ENCODE data around the gene SYNJ1. TPM values are rescaled to one million over a fixed set of nuclear protein-coding genes. Genes with fewer than 3 reads are reported as not detected.
A peak's percentile ranks its signal among the peaks of the same experiment; 100 is the strongest.
"Not testable (repeated sequence)": the region's sequence is repeated elsewhere in the genome, so short reads cannot be mapped to it uniquely, and the experiment has no call there.

Gene SYNJ1
- total RNA-seq, 2 donors from 2014 or later: 17.3 to 17.9 TPM

DNA sequence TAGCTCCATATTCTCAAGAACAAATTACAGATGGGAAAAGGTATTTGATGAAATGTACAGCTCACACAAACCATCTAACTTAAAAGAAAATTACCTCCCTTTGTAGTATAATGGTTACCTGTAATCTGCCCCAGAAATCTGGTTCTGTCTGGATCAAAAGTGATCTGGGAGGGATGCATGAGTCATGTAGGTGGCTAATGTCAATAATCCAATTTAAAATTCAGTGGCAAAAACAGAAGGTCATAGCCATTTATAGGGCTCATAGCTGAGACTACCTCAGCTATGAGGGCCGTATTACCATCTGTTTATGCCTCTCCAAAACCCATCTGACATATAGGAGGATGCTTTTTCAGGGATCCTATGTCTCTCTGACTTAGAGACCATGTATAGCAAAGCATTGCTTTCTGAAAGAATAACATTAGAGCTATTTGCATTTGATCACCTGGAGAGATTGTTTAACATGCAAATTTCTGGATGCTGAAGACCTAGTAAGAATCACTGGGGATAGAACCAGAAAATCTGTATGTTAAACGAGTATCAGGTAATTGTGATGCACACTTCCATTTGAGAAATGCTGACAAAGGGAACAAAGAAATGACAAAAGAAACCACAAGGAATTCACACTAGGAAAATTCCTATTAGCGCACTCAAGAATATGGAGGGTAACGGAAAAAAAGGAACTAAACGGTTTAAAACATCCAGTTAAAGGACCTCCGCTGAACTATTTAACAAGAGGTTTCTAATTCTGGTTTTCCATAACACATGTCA, 26.2 kb upstream of the SYNJ1 start:
- H3K36me3 Mint-ChIP-seq (ENCODE audit: insufficient read depth in 2 of 2): peaks cover 9 to 54% of the 10 kb centered on the region in 2 donors
- peaks cover 56% of the 10 kb centered on the region for H3K4me1 Mint-ChIP-seq (ENCODE audit: low read depth)
- DNase-seq (no peak), ATAC-seq (replicated peaks in 1 of 2) (no peak)
- no peaks in the 10 kb centered on the region for H3K9me3 Mint-ChIP-seq
- H3K27me3 Mint-ChIP-seq (ENCODE audit: low read depth): no peaks in the 10 kb centered on the region
- H3K27ac Mint-ChIP-seq: peak overlapping the region; percentile 60
- H3K4me3 Mint-ChIP-seq: no peak overlapping the region

DNA sequence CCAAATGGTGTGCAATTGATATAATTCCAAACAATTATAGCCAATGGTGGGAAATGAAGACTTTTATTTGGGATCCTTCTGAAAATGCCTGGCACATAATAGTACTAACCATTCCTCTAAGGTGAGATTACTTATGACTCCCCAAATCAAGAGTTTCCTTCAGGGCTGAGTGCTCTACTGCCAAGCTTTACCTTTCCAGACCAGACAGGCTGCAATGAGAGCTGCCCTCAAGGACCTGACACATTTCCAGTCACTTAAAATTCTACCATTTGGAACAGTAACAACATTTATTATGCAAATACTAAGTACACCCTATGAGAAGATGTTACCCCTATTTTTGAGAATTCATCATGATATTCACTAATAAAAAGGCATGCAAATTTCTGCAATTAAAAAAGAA, 22.6 kb upstream of the SYNJ1 start:
- peak overlapping the region; percentile 83 for H3K27ac Mint-ChIP-seq
- no peaks in the 10 kb centered on the region for H3K9me3 Mint-ChIP-seq
- H3K36me3 Mint-ChIP-seq (ENCODE audit: insufficient read depth in 2 of 2): peaks cover 25 to 72% of the 10 kb centered on the region in 2 donors
- peaks cover 81% of the 10 kb centered on the region for H3K4me1 Mint-ChIP-seq (ENCODE audit: low read depth)
- no peaks in the 10 kb centered on the region for H3K27me3 Mint-ChIP-seq (ENCODE audit: low read depth)
- ATAC-seq (replicated peaks in 1 of 2) (peak in 1 of 2 donors; percentile 32), DNase-seq (no peak)
- peak overlapping the region in 1 of 2 donors; percentile 3 for H3K4me3 Mint-ChIP-seq

DNA sequence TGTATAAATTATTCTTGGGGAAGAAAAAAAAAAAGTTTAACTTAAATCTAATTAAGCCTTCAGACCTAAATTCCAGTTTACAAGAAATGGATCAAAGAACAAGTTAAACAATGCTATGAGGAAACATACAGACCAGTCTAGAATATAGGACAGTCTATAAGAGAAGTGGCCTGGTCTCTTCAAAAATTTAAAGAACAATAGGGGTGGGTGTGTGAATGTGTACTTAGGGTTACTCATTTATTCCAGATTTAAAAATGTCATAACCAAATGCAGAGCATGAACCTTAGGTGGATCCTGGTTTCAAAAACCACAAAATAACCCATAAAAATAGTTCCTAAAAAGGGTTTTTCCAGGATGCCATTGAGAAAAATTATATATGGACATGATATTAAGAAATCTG, 21.8 kb upstream of the SYNJ1 start:
- Mint-ChIP-seq H3K27me3 (ENCODE audit: low read depth) (no peaks in the 10 kb centered on the region), H3K27ac (peak overlapping the region; percentile 83), H3K4me3 (no peak overlapping the region), H3K9me3 (no peaks in the 10 kb centered on the region), H3K4me1 (ENCODE audit: low read depth) (peaks cover 80% of the 10 kb centered on the region), H3K36me3 (ENCODE audit: insufficient read depth in 2 of 2) (peaks cover 25 to 70% of the 10 kb centered on the region in 2 donors)
- ATAC-seq (replicated peaks in 1 of 2): no peak
- DNase-seq: no peak

DNA sequence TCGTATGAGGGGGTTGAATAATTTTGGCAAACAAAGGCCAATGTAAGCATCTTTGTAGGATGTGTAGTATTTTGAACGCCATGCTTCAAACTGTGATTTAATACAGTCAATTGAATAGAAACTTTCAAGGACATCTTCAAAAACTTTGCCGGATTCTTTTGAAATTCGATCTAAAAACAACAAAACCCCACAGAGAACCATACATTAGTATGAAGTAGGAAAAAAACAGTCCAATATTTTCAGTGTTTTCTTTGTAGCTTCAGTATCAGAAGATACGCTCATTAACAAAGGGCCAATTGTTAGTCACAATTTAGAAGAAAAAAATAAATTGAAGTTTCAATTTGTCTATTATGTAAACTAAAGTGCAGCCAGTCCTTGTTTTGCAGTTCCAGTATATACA, 20.7 kb upstream of the SYNJ1 start:
- DNase-seq (no peak), ATAC-seq (replicated peaks in 1 of 2) (no peak)
- Mint-ChIP-seq H3K9me3 (no peaks in the 10 kb centered on the region), H3K27ac (no peak overlapping the region), H3K4me1 (ENCODE audit: low read depth) (peaks cover 71% of the 10 kb centered on the region), H3K4me3 (no peak overlapping the region), H3K27me3 (ENCODE audit: low read depth) (no peaks in the 10 kb centered on the region), H3K36me3 (ENCODE audit: insufficient read depth in 2 of 2) (peaks cover 27 to 68% of the 10 kb centered on the region in 2 donors)

DNA sequence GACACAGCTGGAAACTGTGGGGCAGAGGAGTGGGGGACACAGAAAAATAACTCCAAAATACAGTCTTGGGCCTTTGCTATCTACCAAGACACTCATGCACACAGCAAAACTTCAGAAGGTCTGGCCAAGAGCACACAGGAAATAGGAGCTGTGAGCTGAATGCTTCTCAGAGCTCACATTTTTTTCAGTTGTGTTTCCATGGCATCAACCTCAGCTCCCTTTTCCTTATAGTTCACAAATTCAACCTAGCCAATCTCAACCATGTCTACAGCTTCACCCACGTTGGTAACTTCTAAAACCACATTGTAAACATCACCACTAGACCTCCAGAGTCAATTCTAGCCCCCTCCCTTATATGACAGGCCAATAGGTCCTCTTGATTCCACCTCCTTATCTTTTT, 19.6 kb upstream of the SYNJ1 start:
- no peak overlapping the region for H3K4me3 Mint-ChIP-seq
- H3K36me3 Mint-ChIP-seq (ENCODE audit: insufficient read depth in 2 of 2): peaks cover 28 to 69% of the 10 kb centered on the region in 2 donors
- H3K4me1 Mint-ChIP-seq (ENCODE audit: low read depth): peaks cover 66% of the 10 kb centered on the region
- no peaks in the 10 kb centered on the region for H3K27me3 Mint-ChIP-seq (ENCODE audit: low read depth)
- H3K27ac Mint-ChIP-seq: peak overlapping the region; percentile 6
- no peaks in the 10 kb centered on the region for H3K9me3 Mint-ChIP-seq
- ATAC-seq (replicated peaks in 1 of 2): peak in 1 of 2 donors; percentile 32
- DNase-seq: no peak

DNA sequence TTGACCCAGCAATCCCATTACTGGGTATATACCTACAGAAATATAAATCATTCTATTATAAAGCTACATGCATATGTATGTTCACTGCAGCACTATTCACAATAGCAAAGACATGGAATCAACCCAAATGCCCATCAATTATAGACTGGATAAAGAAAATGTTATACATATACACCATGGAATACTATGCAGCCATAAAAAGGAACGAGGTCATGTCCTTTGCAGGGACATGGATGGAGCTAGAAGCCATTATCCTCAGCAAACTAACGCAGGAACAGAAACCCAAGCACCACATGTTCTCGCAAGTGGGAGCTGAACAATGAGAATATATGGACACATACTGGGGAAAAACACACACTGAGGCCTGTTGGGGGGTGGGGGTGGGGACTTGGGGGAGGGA, 18.9 kb upstream of the SYNJ1 start:
- Mint-ChIP-seq H3K36me3 (ENCODE audit: insufficient read depth in 2 of 2) (peaks cover 30 to 66% of the 10 kb centered on the region in 2 donors), H3K4me1 (ENCODE audit: low read depth) (peaks cover 64% of the 10 kb centered on the region)
- not testable (repeated sequence) for H3K9me3 Mint-ChIP-seq; H3K4me3 Mint-ChIP-seq; H3K27me3 Mint-ChIP-seq (ENCODE audit: low read depth); ATAC-seq (replicated peaks in 1 of 2); H3K27ac Mint-ChIP-seq; DNase-seq

DNA sequence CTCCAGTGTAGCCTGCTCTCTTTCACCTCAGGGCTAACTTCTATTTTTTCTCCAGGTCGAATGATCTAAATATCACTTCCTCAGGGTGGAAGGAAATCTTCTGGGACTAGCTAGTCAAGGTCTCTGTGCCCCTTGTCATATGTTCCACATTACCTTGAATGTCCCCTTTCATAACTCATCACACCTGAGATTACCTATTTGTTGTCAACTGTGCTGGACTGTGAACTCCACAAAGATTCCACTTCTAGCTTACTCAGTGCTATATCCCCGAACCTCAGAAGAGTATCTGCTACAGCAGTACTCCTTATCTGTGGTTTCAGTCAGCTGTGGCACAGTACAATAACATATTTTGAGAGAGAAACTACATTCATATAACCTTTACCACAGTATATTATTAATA, 14.6 kb upstream of the SYNJ1 start:
- DNase-seq (no peak), ATAC-seq (replicated peaks in 1 of 2) (no peak)
- Mint-ChIP-seq H3K27ac (peak overlapping the region; percentile 56), H3K9me3 (no peaks in the 10 kb centered on the region), H3K4me1 (ENCODE audit: low read depth) (peaks cover 44% of the 10 kb centered on the region), H3K36me3 (ENCODE audit: insufficient read depth in 2 of 2) (peaks cover 35 to 58% of the 10 kb centered on the region in 2 donors), H3K4me3 (no peak overlapping the region), H3K27me3 (ENCODE audit: low read depth) (no peaks in the 10 kb centered on the region)

DNA sequence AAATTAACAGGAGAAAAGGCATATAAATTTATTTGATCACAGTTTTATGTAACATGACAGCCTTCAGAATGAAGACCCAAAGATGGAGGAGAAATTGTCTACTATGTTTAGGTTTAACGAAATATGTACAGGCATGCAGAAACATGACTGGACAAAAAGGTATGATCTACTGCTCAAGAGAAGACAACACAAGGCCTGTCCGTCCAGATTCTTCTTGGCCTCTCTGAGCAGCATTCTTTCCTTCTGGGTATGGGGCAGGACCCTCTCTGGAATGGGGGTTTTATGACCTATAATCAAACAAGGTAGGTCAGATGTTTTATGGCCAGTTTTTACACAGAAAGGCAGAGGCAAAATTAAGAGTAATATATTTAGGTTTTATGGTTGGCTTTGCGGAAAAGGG, 13.5 kb upstream of the SYNJ1 start:
- Mint-ChIP-seq H3K36me3 (ENCODE audit: insufficient read depth in 2 of 2) (peaks cover 29 to 49% of the 10 kb centered on the region in 2 donors), H3K4me1 (ENCODE audit: low read depth) (peaks cover 33% of the 10 kb centered on the region), H3K27ac (peak overlapping the region; percentile 52), H3K27me3 (ENCODE audit: low read depth) (no peaks in the 10 kb centered on the region), H3K4me3 (no peak overlapping the region), H3K9me3 (no peaks in the 10 kb centered on the region)
- ATAC-seq (replicated peaks in 1 of 2) (no peak), DNase-seq (no peak)

DNA sequence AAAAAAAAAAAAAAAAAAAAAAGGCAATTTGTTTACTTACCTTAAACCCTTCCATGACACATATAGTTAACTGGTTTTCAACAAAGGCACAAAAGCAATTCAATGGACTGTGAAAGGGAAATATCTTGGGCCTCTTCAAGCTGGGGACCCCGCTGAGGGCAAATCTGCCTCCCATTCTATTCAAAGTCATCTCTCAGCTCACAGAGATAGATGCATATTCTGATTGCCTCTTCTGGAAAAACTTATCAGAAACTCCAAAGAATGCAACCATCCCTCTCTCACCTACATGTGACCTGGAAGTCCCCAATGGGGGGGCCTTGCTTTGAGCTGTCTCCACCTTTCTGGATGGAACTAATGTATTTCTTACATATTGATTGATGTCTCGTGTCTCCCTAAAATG, 12.1 kb upstream of the SYNJ1 start:
- H3K4me3 Mint-ChIP-seq: no peak overlapping the region
- peaks cover 25 to 45% of the 10 kb centered on the region in 2 donors for H3K36me3 Mint-ChIP-seq (ENCODE audit: insufficient read depth in 2 of 2)
- H3K27me3 Mint-ChIP-seq (ENCODE audit: low read depth): no peaks in the 10 kb centered on the region
- peak overlapping the region; percentile 28 for H3K27ac Mint-ChIP-seq
- H3K4me1 Mint-ChIP-seq (ENCODE audit: low read depth): peaks cover 39% of the 10 kb centered on the region
- no peaks in the 10 kb centered on the region for H3K9me3 Mint-ChIP-seq
- ATAC-seq (replicated peaks in 1 of 2) (no peak), DNase-seq (no peak)

DNA sequence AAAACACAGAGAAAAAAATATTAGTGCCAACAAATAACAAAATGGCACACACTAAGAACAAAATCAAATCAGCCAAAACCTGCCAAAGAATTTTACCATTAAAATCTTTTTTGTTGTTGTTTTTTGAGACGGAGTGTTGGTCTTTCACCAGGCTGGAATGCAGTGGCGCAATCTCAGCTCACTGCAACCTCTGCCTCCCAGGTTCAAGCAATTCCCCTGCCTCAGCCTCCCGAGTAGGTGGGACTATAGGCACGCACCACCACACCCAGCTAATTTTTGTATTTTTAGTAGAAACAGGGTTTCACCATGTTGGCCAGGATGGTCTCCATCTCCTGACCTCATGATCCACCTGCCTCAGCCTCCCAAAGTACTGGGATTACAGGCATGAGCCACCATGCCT, 8.3 kb upstream of the SYNJ1 start:
- peaks cover 60% of the 10 kb centered on the region for H3K4me1 Mint-ChIP-seq (ENCODE audit: low read depth)
- peaks cover 13 to 53% of the 10 kb centered on the region in 2 donors for H3K36me3 Mint-ChIP-seq (ENCODE audit: insufficient read depth in 2 of 2)
- H3K27me3 Mint-ChIP-seq (ENCODE audit: low read depth); H3K27ac Mint-ChIP-seq; DNase-seq; ATAC-seq (replicated peaks in 1 of 2); H3K4me3 Mint-ChIP-seq; H3K9me3 Mint-ChIP-seq: not testable (repeated sequence)

DNA sequence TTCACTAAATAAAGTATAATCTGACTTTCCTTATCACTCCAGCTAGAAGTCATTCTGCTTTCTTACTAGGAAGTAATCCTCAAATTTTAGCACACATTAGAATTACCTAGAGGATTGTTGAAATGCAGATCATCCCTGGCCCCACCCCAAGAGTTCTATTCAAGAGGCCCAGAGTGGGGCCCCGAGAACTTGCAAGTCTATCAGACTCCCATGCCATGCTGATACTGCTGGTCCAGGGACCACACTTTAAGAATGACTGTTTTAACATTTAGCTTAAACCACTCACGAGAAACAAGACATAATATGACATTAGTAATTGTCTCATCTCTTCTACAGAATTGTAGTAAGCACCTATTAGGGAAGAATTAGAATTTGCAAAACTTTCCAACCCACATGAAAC, 7.7 kb upstream of the SYNJ1 start:
- Mint-ChIP-seq H3K27ac (peak overlapping the region; percentile 86), H3K27me3 (ENCODE audit: low read depth) (no peaks in the 10 kb centered on the region), H3K9me3 (peaks cover 5% of the 10 kb centered on the region in 2 donors), H3K4me1 (ENCODE audit: low read depth) (peaks cover 61% of the 10 kb centered on the region), H3K36me3 (ENCODE audit: insufficient read depth in 2 of 2) (peaks cover 11 to 47% of the 10 kb centered on the region in 2 donors), H3K4me3 (peak overlapping the region; percentile 52 to 73)
- ATAC-seq (replicated peaks in 1 of 2) (peak; percentile 64 to 68), DNase-seq (peak in 1 of 2 donors; percentile 32)

DNA sequence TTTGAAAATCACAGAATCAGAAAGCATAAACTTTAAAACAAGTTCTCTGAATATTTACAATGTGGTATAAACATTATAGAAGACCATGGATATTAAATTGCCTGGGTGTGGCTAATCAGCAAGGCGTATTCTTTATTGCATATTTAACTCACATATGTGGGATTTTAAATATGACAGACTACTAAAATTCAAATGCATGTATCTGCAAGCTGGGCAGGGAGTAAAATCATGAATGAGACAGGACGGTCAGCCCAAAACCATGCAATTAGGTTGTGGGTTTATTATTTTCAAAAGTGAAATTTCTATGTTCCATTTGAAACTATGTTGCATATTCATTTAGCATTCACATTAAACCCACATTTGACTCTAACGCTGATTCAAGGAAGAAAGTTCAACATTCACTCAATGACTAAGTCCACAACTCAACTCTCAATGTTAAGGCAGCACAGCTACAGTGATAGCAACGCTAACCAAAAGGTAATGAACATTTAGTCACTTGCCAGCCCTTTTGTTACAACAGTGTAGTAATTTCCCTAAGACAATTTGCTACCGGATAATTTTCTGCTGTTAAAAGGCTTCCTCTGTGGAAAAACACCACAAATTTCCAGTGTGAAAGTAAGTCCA, 6.3 kb upstream of the SYNJ1 start:
- peak overlapping the region; percentile 46 for H3K27ac Mint-ChIP-seq
- peak overlapping the region; percentile 22 to 31 for H3K4me3 Mint-ChIP-seq
- H3K27me3 Mint-ChIP-seq (ENCODE audit: low read depth): no peaks in the 10 kb centered on the region
- peak; percentile 80 to 85 for ATAC-seq (replicated peaks in 1 of 2)
- peaks cover 66% of the 10 kb centered on the region for H3K4me1 Mint-ChIP-seq (ENCODE audit: low read depth)
- H3K36me3 Mint-ChIP-seq (ENCODE audit: insufficient read depth in 2 of 2): peaks cover 6 to 39% of the 10 kb centered on the region in 2 donors
- peaks cover 5% of the 10 kb centered on the region in 2 donors for H3K9me3 Mint-ChIP-seq
- no peak for DNase-seq

DNA sequence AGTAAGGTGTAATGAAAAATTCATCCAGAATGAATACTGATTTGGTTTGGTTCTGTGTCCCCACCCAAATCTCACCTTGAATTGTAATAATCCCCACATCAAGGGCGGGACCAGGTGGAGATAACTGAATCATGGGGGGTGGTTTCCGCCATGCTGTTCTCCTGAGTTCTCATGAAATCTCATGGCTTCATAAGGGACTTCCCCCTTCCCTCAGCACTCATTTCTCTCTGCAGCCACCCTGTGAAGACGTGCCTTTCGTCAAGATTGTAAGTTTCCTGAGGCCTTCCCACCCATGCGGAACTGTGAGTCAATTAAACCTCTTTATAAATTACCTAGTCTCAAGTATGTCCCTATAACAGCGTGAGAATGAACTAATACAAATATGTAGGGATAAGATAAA, 5.5 kb upstream of the SYNJ1 start:
- Mint-ChIP-seq H3K27me3 (ENCODE audit: low read depth) (no peaks in the 10 kb centered on the region), H3K27ac (no peak overlapping the region), H3K4me1 (ENCODE audit: low read depth) (peaks cover 63% of the 10 kb centered on the region), H3K9me3 (peaks cover 5% of the 10 kb centered on the region in 2 donors), H3K36me3 (ENCODE audit: insufficient read depth in 2 of 2) (peaks cover 4 to 35% of the 10 kb centered on the region in 2 donors), H3K4me3 (peak overlapping the region in 1 of 2 donors; percentile 31)
- ATAC-seq (replicated peaks in 1 of 2) (peak; percentile 22 to 35), DNase-seq (peak; percentile 17 to 21)

Data from activated T-cell treated with anti-CD3 and anti-CD28 coated beads, Interleukin-2, amount 50 U/mL, for 72 hours (primary cell).